Panc1 (cell line): ENCODE data around the gene ZNF474. TPM values are rescaled to one million over a fixed set of nuclear protein-coding genes. Genes with fewer than 3 reads are reported as not detected.

Experiments
- ATAC-seq: fragments of 200-7000 bp; cut with Tn5 transposase; 2 replicates; pipeline ENCODE4 v1.9.1; 2020; ENCODE audit warnings: mild to moderate bottlenecking, moderate library complexity
- BruUV-seq: library from RNA; stranded (reverse); fragments of 400-500 nt; replicated peaks from 2 replicates; lab custom pipeline; 2021; lab: Mats Ljungman, UMichigan
- CTCF ChIA-PET: fragments of 300-600 bp; sonication (Branson Sonifier 250); formaldehyde crosslinking; loops from one replicate; lab custom pipeline; 2022; ENCODE audit warnings: antibody characterized with exemption; lab: Charles Lee
- POLR2A ChIA-PET: fragments of 300-600 bp; sonication (Branson Sonifier 250); formaldehyde crosslinking; loops from one replicate; lab custom pipeline; 2022; ENCODE audit warnings: antibody characterized with exemption; lab: Charles Lee
- DNase-seq: peaks from one replicate; pipeline ENCODE4 v3.0.0-alpha.2; 2010; ENCODE audit warnings: low read depth, low spot score
- H3K27ac ChIP-seq: 2 replicates; pipeline ENCODE4 v1.5.1; 2011; ENCODE audit warnings: mild to moderate bottlenecking, low read length, inconsistent platforms
- H3K27me3 ChIP-seq: fragments of 200-500 bp; sonication (Bioruptor generic); 2 replicates; pipeline ENCODE4 v1.6.0; 2014; ENCODE audit warnings: low read length, inconsistent platforms; ENCODE audit not compliant: control insufficient read depth, insufficient read depth
- H3K36me3 ChIP-seq: fragments of 200-500 bp; sonication (Bioruptor generic); 2 replicates; pipeline ENCODE4 v1.5.1; 2014; ENCODE audit warnings: inconsistent platforms, mild to moderate bottlenecking, low read length, moderate library complexity; ENCODE audit not compliant: control insufficient read depth, insufficient read depth
- H3K4me1 ChIP-seq: 2 replicates; pipeline ENCODE4 v1.5.1; 2011; ENCODE audit warnings: inconsistent platforms, mild to moderate bottlenecking, low read length, moderate library complexity; ENCODE audit not compliant: control insufficient read depth, insufficient read depth
- H3K4me3 ChIP-seq, 2 experiments: 2 replicates each; pipeline ENCODE4 v1.5.1; 2011 to 2012; ENCODE audit warnings: low read depth in 2 of 2, low read length in 2 of 2, mild to moderate bottlenecking in 2 of 2, inconsistent platforms in 1 of 2, moderate library complexity in 1 of 2
- H3K9me3 ChIP-seq: fragments of 200-500 bp; sonication (Bioruptor generic); 2 replicates; pipeline ENCODE4 v1.5.1; 2014; ENCODE audit warnings: low read depth, mild to moderate bottlenecking, inconsistent platforms, low read length, moderate library complexity; ENCODE audit not compliant: control insufficient read depth, insufficient read depth
- CTCF ChIP-seq: fragments of 450-650 bp; IDR thresholded peaks from 2 replicates; pipeline ENCODE4 v1.5.1; 2017; ENCODE audit warnings: mild to moderate bottlenecking
- POLR2AphosphoS5 ChIP-seq: IDR thresholded peaks from 2 replicates; pipeline ENCODE4 v1.6.1; 2012; ENCODE audit warnings: mild to moderate bottlenecking, low read depth, low read length, moderate library complexity
- REST ChIP-seq, 2 experiments: IDR thresholded peaks; 2 replicates each; pipeline ENCODE4 v1.6.1; 2011 to 2012; ENCODE audit warnings: low read depth in 2 of 2, control low read depth in 1 of 2, low read length in 1 of 2, mild to moderate bottlenecking in 1 of 2, moderate library complexity in 1 of 2; ENCODE audit not compliant: insufficient read depth in 1 of 2
- SIN3A ChIP-seq: IDR thresholded peaks from 2 replicates; pipeline ENCODE4 v1.6.1; 2012; ENCODE audit warnings: low read depth, mild to moderate bottlenecking, low read length, moderate library complexity, borderline replicate concordance; ENCODE audit not compliant: insufficient read depth
- TCF7L2 ChIP-seq: IDR thresholded peaks from 2 replicates; pipeline ENCODE4 v1.6.1; 2011; ENCODE audit warnings: mild to moderate bottlenecking, low read depth, low read length, inconsistent platforms
- in situ Hi-C: cut with HindIII; loops from 2 replicates; pipeline ENCODE4 v1.10.0; 2016; ENCODE audit warnings: low sequenced_read_pairs, low pct_unique_long_range_greater_than_20kb
- intact Hi-C: fragments of 100-400 bp; cut with micrococcal nuclease; formaldehyde crosslinking; loops from one replicate; pipeline ENCODE4 v1.10.0; 2022; ENCODE audit not compliant: unreplicated experiment
- total RNA-seq: library from RNA; stranded (reverse); gene quantifications from one replicate; pipeline ENCODE4 v1.2.1, GENCODE V29; 2021; ENCODE audit not compliant: unreplicated experiment

ZNF474 gene
- total RNA-seq, 1 experiment from 2014 or later, result not detected

DNA sequence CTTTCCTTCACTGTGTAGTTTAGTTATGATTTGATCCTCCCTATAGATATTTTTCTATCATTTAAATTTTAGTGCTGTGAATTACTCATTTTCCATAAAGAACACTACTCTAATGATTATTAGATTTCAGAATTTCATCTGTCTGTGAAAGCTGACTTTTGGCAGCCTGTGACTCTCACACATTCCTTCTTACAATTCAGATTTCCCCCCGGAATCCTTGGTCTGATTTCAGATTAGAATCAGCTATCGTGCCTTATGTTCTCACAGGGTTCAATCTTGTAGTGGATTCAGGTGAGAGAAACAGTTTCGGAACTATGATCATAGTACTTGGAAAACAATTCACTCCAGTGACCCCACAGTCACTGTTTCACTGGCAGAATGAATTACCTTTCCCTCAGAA, 26.2 kb downstream of the ZNF474 start:
- TF ChIP-seq REST (IDR thresholded peaks at IDR 0.05; ENCODE audit: insufficient read depth in 1 of 2, low read depth in 2 of 2, low read length in 1 of 2), result no peak
- no peak for TF ChIP-seq TCF7L2
- no peak for TF ChIP-seq SIN3A
- no peak for TF ChIP-seq CTCF
- no peak for TF ChIP-seq POLR2AphosphoS5
- in situ Hi-C loops (no loop called here), intact Hi-C loops (loop anchor here (2.0 to 5.0 kb wide), 2 partner anchors 55 to 188 kb away; no protein-coding TSS in a partner anchor)
- Histone ChIP-seq H3K27me3 (no peaks in the 10 kb centered on the region), H3K36me3 (no peaks in the 10 kb centered on the region), H3K4me3 (no peak overlapping the region), H3K9me3 (no peaks in the 10 kb centered on the region), H3K27ac (no peak overlapping the region), H3K4me1 (no peaks in the 10 kb centered on the region)
- DNase-seq (no peak), ATAC-seq (no peak)
- no TSS peak for BruUV-seq
- ChIA-PET CTCF (no interaction called here), POLR2A (no interaction called here)

DNA sequence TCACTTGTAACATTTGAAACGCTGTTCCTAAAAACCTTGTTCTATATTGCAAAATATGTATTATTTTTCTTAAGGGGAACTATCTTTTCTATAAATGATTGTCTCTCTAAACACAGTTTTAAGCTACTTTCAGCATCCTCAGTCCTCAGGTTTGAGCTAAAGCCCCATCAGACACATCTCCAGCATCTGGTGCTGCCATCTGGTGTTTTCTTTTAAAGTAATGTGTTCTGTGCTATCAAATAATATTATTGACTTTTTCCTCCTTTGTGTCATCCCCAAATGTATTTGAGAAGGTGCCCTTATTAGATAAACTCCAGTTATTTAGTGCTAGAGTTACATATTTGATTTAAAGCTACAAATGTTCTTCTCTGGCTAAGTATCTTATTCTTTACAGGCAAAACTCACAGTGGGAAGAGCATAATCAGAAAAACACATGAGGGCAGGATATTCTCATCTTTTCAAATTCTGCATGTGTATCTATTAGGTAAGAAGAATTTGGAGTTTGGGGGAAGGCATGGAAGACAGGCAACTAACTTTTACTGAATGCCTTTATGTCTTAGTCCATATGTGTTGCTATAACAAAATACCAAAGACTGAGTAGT, 27.5 kb downstream of the ZNF474 start:
- Histone ChIP-seq H3K4me3 (no peak overlapping the region), H3K36me3 (no peaks in the 10 kb centered on the region), H3K27me3 (no peaks in the 10 kb centered on the region), H3K9me3 (no peaks in the 10 kb centered on the region), H3K27ac (no peak overlapping the region), H3K4me1 (no peaks in the 10 kb centered on the region)
- intact Hi-C loops, result loop anchor here (5.0 kb wide), 1 partner anchor 190 kb away; no protein-coding TSS in a partner anchor
- POLR2A ChIA-PET, result no interaction called here
- CTCF ChIA-PET, result interaction anchor here (0.5 to 0.6 kb wide), 3 partner anchors 65 to 206 kb away, joined by 3 read pairs; no protein-coding TSS in a partner anchor
- TF ChIP-seq CTCF (peak; percentile 50; the same call in 1 of the 2 replicates), POLR2AphosphoS5 (no peak)
- BruUV-seq, result no TSS peak
- DNase-seq, result no peak
- in situ Hi-C loops, result no loop called here
- ATAC-seq, result no peak; the same call in 1 of the 2 replicates
